B cell (primary cell): ENCODE measurements around the gene KRT84.

ENCODE experiments used
- CTCF ChIP-seq: fragments of 200-600 bp; IDR thresholded peaks from one replicate; pipeline ENCODE4 v1.8.0; 2022; ENCODE audit warnings: antibody characterized with exemption, mild to moderate bottlenecking
- EZH2 ChIP-seq: IDR thresholded peaks from 2 replicates; pipeline ENCODE4 v1.6.1; 2012; ENCODE audit warnings: borderline replicate concordance, low read depth, mild to moderate bottlenecking, moderate library complexity, low read length; ENCODE audit not compliant: insufficient read depth, poor library complexity, severe bottlenecking

GRCh38 chr12:52352951-52353350 lies 32.5 kb downstream of the KRT84 start:
- TF ChIP-seq CTCF (no peak), EZH2 (no peak)
